Dedifferentiated amniotic fluid mesenchymal stem cell (primary cell): ENCODE results near the gene AUTS2.

Source experiments
- DNase-seq: peaks from one replicate; pipeline ENCODE4 v3.0.0-alpha.2; 2016; ENCODE audit errors: extremely low spot score

The AUTS2 gene

DNA sequence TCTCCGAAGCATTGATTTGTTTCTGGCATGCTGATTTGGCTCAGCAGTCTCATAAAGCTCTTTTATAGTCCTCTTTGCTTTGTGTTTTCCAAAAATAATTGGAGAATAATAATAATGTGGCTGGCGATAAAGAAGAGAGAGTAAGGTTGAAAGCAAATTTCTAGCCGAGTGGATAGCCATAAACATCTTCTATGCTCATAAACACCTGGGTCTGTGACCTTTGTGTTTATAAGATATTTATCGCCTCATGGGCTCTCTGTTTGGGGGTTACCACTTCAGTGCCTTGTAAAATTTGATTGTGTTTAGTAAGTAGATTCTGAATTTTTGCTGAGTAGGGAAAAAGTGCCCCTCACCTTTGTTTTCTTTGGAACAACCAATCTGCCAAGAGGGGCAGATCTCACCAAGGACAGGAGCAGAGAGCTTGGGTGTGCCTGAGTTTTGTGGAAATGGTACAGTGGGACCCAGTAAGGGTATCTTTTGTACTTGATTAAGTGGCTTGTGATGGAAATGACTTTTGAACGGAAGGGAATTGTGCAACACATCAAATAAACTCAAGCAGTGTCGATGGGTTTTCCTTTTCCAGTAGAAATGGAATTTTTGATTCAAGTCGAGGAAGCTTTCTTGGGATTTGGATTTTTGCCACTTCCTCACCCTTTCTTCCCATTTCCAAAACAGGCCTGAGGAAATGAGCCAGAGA is 220.5 kb downstream of the AUTS2 start:
- no peak for DNase-seq

DNA sequence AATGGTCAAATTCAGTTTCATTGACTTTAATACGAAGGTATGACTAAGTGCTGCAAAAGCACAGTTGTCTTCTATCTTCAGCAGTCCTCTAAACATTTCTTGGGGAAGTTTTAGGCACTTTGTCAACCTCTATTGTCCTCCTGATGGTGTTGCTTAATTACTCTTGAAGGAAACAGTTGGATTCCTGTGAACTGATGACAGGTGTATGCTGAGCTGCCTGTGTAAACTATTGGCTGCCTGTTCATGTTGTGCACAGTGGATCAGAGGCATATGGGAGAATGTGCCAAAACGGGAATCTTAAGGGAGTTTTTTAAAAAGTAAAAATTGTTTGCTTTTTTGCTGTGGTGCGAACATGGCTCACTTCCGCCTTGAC is 221.0 kb downstream of the AUTS2 start:
- DNase-seq: no peak

DNA sequence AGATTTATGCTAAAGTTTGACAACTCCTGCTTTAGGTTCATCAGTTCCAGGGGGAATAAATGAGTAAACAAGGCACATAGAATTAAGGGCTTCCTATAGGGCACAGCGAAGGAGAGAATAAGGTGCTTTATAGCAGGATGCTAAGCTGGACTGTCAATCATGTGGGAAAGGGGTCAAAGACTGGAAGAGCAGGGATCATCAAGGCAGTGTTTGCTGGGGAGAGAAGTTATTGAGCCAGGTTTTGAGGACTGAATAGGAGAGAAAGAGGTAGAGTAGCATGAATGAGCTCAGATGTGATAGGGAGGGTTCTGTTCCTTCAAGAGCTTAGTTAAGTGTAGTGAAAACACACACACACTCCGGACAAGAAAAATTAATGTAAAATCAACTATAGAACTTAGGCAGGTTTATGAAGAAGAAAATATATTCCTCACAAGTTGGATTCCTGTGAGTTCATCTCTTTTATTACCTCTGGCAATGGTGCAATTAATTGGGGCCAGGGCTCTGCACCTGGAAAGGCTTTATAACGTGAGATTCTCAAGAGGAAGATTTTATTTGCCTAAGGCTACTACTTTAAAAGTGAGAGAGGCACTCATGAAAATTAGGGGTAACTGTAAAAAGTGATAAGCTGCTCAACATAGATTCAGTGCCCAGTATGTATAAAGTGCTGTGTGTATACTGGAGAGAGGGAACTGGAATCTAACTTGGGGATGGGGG is 222.4 kb downstream of the AUTS2 start:
- no peak for DNase-seq

DNA sequence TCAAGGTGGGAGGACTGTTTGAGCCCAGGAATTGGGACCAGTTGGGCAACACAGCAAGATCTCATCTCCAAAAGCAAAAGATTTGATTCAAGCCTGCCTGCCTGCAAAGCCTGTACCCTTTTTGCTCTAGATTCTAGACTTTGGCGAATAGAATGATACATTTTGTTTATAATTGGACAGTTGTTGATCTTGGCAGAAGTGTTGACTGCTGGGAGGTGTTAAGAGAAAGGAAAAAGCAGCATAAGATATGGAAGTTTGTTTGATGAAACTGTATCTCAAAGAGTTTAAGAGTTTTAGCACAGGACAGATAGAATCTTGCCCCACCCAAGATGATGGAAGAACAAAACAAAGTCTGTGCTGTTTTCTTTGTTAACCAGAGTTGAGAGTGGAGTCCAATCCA is 224.1 kb downstream of the AUTS2 start:
- no peak for DNase-seq

DNA sequence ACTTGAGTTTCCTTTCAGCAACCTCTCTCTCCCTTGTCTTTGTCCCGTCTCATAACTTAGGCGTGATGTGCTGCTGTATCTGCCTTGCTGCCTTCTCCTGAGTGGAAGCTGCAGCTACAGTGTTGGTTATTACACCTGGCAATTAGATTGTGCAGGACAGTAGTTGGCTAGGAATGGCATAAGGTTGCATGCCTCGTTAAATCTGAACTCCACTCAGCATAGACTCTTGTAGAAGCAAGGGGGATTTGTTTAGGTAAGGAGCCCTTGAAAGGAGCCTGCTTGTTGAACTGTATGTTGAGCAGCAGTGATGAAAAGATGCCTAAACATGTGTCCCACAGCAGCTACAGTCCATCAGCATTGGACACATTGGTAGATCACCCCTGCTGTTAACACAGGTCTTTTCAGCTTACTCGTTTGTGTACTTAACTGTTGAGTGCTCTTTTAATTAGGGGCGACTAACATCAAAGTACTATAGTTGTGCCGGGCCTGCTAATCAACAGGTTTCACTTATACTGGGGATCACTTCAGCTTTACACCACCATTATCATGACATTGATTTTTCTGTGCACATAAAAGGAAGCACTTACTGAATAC is 225.0 kb downstream of the AUTS2 start:
- DNase-seq: no peak

DNA sequence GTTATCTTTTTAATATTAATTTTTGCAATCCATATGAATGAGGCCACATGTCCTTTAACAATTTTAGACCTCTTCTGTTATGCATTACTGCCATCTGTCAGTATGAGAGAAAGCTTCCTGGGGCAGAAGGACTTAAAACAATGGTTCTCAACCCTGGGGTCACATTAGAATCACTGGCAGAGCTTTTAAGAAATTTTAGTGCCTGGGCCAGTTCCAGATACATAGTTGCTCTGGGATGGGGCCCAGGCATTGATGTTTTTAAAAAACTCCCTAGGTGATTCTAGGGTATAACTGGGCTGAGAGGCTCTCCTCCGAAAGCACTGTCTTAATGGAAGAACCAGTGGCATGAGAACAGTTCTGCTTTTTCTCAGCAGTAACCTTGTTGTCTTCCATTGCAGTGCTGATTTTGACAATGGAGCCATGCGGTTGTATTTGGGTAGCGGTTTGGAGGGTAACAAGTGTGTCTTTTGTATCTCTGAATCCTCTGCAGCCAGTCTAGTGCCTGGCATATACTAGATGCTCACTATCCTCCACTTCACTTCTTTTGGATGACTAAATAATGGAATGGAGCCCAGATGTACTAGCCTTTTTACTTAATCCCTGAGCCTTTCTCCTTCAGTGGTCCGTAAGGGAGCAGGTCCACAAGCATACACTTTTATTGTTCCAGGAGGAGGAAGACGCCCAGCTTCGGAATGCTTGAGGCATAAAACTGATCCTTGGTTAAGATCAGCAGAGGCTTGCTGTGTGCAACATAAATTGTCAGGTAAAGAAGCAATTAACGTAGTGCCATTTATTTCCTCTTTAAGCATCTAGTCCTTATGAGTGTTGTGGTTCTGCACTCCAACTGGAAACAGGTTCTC is 227.1 kb downstream of the AUTS2 start:
- DNase-seq: peak; percentile 16

DNA sequence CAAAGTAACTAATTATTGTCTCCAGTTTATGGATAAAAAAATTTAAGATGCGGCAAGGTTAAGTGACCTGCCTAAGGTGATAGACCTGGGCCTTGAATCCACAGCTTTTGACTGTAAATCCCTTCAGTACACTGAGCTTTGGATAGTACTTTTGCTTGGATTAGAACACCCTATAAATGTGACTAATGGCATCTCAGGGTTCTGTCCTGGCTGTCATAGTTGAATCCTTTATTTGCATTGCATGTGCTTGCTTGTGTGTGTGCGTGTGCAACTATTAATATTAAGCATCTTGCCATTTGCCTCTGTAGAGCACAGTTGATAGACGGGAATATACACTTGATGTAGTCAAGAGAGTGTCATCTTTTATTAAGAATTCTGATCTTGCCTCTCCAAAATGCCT is 228.0 kb downstream of the AUTS2 start:
- DNase-seq: no peak

DNA sequence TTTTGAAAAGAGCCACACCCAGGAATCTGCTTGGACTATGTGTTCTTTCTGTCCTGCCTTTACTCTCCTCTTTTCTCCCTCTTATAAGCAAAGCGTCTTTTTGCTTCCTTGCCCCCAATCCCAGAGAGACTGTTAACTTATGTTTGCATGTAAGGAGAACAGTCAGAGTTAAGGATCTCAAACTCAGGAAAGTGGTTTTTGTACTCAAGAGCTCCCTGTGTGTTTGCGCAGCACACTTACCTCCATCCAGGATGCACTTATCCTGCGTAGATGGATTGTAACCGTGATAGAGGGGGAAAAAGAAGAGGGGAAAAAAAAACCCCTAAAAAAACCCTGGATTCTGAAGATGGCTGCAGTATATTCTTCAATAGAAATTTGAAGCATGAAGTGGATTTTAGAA is 228.9 kb downstream of the AUTS2 start:
- DNase-seq: no peak

DNA sequence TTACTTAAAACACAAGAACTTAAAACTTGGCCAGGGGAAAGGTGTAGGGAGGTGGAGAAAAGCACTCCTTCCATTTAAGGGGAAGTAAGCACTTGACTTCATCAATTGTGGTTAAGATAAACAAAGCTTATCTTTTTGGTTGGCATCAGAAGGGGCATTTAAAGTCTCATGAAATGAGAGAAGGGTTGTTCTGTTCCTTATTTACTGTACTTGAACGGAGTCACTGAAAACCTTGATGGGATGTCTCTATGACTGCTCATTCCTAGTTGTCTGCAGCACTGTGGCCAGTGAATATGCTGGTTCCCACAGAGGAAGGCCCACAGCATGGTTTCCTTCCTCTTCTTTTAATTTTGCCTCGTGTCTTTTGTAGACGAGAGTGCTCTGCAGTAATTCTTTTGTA is 229.3 kb downstream of the AUTS2 start:
- DNase-seq: no peak

DNA sequence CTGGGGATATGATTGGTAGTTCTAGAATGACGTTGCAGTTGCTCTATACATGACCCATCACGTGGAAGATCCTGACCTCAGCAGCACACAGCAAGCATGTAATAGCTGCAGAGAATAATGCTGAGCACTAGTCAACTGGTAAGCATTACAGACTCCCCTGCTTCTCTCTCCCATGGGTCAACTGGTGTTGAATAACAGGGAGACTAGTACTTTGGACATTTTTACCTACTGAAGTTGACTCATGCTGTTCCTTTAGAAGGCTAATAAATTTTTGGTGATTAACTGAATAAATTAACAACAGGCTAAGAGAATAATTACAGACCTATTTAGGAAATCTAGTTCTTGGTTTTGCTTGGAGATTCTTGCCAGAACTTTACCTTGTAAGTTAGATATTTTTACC is 234.1 kb downstream of the AUTS2 start:
- DNase-seq: no peak

DNA sequence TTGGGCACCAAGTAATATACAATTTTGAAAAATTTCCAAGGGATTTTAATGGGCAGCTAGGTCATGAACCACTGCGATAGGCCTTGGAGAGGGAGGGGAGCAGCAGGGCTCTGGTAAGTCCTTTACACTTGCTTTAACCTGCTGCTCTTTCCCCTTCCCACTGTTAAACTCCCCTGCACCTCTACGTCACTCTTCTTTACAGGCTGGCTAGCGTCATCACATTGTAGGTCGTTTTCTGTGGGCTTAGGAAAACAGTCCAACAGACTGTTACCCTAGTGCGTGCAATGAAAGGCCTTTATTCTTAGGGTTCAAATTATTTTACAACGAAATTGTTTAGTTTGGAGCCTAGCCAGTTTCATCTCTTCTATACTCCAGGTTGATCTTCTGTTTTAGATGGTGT is 235.7 kb downstream of the AUTS2 start:
- no peak for DNase-seq

DNA sequence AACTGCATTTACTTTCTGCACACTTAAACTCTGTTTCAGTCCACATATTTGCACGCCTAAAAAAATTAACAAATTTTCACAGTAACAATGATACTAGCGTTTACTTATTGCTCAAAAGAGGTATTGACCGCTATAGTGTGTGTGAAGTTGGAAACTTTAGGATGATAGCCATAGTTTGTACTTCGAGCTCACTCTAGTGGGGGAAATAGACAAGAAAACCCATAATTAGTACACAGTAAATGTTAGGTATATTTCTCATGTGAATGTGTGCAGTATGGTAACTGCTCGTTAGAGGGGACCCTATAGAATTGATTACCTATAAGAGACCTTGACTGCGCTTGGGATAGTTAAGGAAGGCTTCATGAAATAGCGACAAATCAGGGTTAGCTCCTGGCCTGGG is 238.4 kb downstream of the AUTS2 start:
- DNase-seq: no peak

DNA sequence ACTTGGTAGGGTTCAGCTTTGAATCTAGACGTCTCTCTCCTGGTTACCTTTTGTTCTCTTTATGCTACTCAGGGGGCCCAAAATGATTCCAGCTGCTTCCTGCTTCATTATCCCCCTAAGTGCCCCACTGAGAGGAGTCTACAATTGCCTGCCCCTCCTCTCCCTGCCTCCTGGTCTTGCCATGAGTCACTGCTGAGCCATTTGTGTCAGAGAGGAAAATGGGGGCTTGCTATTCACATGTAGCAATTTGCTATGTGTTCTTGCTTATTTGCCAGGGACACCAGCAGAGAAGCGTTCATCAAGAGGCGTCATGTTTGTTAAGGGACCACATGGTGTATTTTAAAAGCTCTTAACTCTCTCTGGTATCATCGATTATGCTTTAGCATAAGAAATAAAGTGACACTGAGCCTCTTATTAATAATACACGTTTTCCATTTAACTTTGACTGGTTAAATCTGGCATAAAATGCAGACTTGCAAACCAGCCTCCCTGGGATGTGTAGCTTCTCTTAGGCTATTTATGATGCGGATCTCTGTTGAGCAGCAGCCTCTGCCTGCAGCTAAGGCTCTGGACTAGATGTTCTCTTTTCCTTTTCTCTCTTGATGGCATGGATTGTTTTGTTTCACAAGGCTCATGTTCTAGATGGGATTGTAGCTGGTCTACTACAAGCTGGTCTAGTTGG is 239.3 kb downstream of the AUTS2 start:
- no peak for DNase-seq

DNA sequence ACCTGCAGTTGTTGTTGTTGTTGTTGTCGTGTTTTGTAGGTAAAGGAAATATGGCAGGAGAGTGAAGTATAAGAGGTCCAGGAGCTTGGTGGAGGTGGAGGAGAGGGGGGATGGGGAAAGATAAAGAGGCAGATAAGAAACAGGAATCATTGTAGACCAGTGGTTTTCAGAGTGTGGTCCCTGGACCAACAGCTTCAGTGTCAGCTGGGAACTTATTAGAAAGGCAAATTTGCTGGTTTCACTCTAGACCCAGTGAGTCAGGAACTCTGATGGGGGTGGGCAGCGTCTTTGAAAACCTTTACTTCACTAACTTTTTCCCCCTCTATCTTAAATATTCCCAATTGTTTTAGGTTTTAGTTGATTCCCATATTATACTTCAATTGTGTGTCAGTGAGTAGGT is 241.5 kb downstream of the AUTS2 start:
- DNase-seq: no peak

DNA sequence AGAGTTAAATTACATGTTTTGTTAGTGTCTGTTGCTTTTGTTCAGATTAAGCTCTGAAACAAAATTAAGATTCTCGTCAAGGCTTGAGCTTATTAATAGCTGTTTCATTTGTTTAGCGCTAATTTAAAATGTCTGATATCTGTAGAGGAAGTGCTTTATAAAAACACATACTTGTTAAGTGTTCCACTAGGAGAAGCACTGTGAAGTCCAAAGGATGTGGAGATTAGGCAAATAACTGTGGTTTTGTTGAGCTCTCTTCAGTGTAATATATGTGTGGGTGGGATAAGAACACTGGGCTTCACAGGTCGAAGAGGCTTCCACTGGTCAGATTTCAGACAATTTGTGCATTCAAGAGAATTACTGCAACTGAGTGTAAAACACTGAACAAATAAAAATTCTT is 242.0 kb downstream of the AUTS2 start:
- DNase-seq: no peak

DNA sequence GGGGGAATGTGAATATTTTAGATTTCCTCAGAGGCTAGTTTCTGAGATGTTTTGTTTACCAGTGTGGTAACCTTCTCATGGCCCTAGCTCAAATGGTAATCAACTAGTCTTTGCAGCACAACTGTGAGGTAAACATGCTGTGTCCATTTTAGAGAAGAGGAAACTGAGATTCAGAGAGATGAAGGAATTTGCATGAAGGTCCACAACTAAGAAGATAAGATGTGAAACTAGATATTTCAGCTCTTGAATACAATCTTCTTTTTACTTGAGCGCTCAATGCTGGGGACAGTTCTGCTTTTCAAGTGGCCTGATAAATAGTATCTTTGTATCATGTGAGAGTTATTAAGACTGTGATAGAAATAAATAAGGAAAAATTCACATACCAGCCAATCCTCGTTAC is 245.4 kb downstream of the AUTS2 start:
- DNase-seq: no peak

DNA sequence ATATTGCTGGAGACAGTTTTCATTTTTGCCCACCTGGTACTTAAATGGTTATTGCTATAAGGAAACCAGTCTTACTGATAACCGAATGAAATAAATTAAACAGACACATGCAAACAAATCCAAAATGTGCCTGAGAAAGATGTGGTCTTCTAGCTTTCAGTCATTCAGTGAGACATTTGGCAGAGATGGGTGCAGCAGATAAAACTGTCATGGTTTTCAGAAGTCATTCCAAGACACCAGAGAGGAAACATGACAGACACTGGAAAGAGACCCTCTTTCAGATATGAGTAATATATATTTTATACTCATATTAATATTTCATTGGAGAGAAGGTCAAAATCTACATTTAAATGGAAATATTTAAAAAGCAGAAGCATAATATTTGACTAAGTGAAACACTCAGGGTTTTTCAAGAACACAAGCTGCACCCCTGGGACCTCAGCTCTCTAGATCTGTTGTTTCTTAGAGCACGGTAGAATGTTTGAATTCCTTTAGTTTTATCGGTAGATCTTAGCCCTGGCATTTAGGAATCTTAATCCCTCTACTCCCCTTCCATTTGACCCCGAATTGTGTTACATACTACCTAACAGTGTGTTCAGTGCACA is 246.1 kb downstream of the AUTS2 start:
- DNase-seq: no peak

DNA sequence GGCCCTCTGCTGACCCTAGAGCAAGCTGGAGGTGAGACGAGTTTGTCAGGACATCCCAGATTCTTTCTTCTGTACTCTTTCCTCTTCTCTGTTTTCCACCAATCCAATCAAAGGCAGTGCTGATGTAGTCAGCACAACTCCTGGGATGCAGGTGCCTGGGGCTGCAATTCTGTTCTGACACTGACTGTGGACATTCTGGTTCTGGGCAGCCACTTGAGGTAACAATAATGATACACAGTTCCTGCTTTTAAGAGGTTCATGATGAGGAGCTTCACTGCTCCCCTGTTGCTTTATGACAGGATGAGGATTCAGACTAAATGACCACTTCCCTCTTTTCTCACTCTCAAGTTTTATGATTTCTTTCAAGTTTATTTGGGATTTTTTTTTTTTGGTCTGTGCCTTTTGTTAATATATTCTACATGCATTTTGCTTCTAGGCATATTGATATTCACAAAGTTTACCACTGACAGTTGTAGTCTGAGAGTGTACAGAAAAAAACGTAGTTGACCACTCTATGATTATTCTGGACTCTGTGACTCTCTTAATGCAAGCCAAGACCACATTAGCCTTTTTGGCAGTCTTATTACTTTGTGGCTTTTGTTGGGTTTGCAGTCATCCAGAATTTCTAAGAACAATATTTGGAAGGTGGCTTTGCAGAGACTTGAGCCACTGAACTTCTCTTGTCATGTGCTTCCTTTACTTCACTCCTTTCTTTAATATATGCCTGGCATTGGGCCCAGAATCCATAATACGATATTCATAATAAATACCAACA is 247.6 kb downstream of the AUTS2 start:
- no peak for DNase-seq

DNA sequence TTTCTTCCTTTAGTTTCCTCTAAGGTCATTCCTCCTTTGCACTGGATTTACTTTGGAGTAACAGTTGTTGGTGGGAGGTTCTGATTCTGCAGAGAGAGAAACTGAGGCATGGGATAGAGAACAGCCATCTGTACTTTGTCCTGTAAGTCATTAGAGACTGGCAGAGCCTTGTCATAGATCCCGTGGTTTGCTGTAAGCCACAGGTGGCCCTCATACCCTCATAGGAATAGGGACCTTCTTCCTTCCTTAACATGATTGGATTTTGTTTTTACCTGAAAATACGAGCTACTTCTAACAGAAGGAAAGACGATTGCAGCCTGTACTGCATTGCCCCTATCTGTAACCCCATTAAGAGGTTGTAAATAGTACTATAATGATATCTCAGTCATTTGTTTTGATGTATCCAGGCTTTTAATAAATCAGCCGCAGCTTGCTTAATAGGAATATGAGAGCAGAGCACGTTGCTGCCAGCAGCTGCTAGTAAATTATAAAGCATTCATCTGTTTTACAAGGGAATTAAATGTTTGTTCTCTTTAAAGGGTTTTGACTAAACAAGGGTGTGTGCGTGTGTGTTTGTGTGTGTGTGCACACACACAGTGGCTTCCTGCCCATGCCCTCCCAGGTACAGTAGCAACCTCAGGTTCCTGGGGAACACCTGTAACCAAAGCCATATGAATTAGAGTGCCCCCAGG is 249.8 kb downstream of the AUTS2 start:
- no peak for DNase-seq

DNA sequence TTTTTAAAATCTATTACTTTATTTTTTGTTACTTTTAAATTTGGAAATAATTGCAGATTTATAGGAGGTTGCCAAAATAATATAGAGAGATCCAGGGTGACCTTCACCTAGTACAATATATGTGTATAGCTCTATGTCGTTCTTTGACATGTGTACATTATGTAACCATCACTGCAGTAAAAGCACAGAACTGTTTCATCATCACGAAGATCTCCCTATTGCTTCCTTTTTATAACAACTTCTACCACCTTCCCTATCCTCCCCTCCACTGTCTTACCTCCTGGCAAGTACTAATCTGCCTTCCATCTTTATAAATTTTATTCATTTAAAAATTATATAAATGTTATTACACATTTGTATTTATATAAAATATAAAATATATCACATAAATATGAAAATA is 251.0 kb downstream of the AUTS2 start:
- no peak for DNase-seq
